K562 (cell line): ENCODE results near the gene FYB1. TPM values are rescaled to one million over a fixed set of nuclear protein-coding genes. Genes with fewer than 3 reads are reported as not detected.
A peak's percentile ranks its signal among the peaks of the same experiment; 100 is the strongest.

Experiments
- ADNP ChIP-seq: fragments of 200-800 bp; sonication (Bioruptor generic); IDR thresholded peaks from 2 replicates; pipeline ENCODE4 v1.6.1; 2016; ENCODE audit warnings: missing genetic modification characterization, missing compliant biosample characterization
- CSDE1 ChIP-seq, 2 experiments: fragments of 450-650 bp; IDR thresholded peaks; 2 replicates each; pipeline ENCODE4 v1.6.1; 2016; ENCODE audit warnings: mild to moderate bottlenecking in 1 of 2
- DMBX1 ChIP-seq: fragments of 250-450 bp; sonication (Bioruptor Pico); IDR thresholded peaks from 2 replicates; pipeline ENCODE4 v1.8.0; 2022; ENCODE audit warnings: inconsistent platforms, mild to moderate bottlenecking, moderate library complexity, borderline replicate concordance
- E2F3 ChIP-seq: fragments of 250-450 bp; sonication (Bioruptor Pico); IDR thresholded peaks from 2 replicates; pipeline ENCODE4 v1.4.0; 2020; ENCODE audit warnings: mild to moderate bottlenecking
- ELF2 ChIP-seq: fragments of 250-450 bp; sonication (Bioruptor Pico); IDR thresholded peaks from 2 replicates; pipeline ENCODE4 v1.5.0; 2021; ENCODE audit warnings: mild to moderate bottlenecking
- EP300 ChIP-seq: IDR thresholded peaks from 2 replicates; pipeline ENCODE4 v1.6.1; 2012; ENCODE audit warnings: low read length, improper control_type of control experiment
- GTF2A2 ChIP-seq: IDR thresholded peaks from 2 replicates; pipeline ENCODE4 v1.6.1; 2016; ENCODE audit warnings: mild to moderate bottlenecking, missing genetic modification characterization, missing compliant biosample characterization
- HIVEP1 ChIP-seq: fragments of 250-450 bp; sonication (Bioruptor Pico); IDR thresholded peaks from 2 replicates; pipeline ENCODE4 v1.4.0; 2020; ENCODE audit warnings: mild to moderate bottlenecking
- HOXB6 ChIP-seq: fragments of 250-450 bp; sonication (Bioruptor Pico); IDR thresholded peaks from 2 replicates; pipeline ENCODE4 v1.5.1; 2022; ENCODE audit warnings: mild to moderate bottlenecking, borderline replicate concordance
- IRF2 ChIP-seq: sonication (generic); formaldehyde crosslinking; IDR thresholded peaks from 2 replicates; pipeline ENCODE4 v1.8.1; 2022; ENCODE audit warnings: mild to moderate bottlenecking, missing genetic modification reagents
- KAT8 ChIP-seq: fragments of 450-650 bp; IDR thresholded peaks from 2 replicates; pipeline ENCODE4 v1.6.1; 2016; ENCODE audit warnings: low read depth, mild to moderate bottlenecking
- KLF16 ChIP-seq: IDR thresholded peaks from 2 replicates; pipeline ENCODE4 v1.6.1; 2016; ENCODE audit warnings: antibody characterized with exemption
- LARP7 ChIP-seq: fragments of 450-650 bp; IDR thresholded peaks from 2 replicates; pipeline ENCODE4 v1.6.1; 2016
- MED1 ChIP-seq: sonication (generic); formaldehyde crosslinking; IDR thresholded peaks from 2 replicates; pipeline ENCODE4 v1.8.1; 2023; ENCODE audit warnings: missing genetic modification reagents, borderline replicate concordance
- MTA2 ChIP-seq: fragments of 450-650 bp; IDR thresholded peaks from 2 replicates; pipeline ENCODE4 v1.6.1; 2016; ENCODE audit warnings: low read depth
- MTA3 ChIP-seq: fragments of 450-650 bp; formaldehyde crosslinking; IDR thresholded peaks from 2 replicates; pipeline ENCODE4 v1.6.1; 2017; ENCODE audit warnings: mild to moderate bottlenecking, borderline replicate concordance
- MYC ChIP-seq, 2 experiments: fragments of 250-450 bp in 1 of 2; sonication (Bioruptor Pico) in 1 of 2; IDR thresholded peaks; 2 replicates each; pipeline versions ENCODE4 v1.5.1 to v1.6.1; 2012 to 2021; ENCODE audit warnings: low read depth in 2 of 2, borderline replicate concordance in 1 of 2, improper control_type of control experiment in 1 of 2, low read length in 1 of 2, mild to moderate bottlenecking in 1 of 2, moderate library complexity in 1 of 2
- PTTG1 ChIP-seq: fragments of 450-650 bp; IDR thresholded peaks from 2 replicates; pipeline ENCODE4 v1.6.1; 2016; ENCODE audit warnings: low read depth, mild to moderate bottlenecking, missing genetic modification characterization, missing compliant biosample characterization
- RBBP5 ChIP-seq: fragments of 200-600 bp; sonication (generic); IDR thresholded peaks from 2 replicates; pipeline ENCODE4 v1.6.1; 2012; ENCODE audit warnings: borderline replicate concordance, mild to moderate bottlenecking, low read length, control low read depth, inconsistent platforms; ENCODE audit not compliant: insufficient read depth, poor library complexity, severe bottlenecking
- RCOR1 ChIP-seq, 2 experiments: IDR thresholded peaks; 2 replicates each; pipeline ENCODE4 v1.6.1; 2012; ENCODE audit warnings: low read depth in 2 of 2, low read length in 2 of 2, borderline replicate concordance in 1 of 2, improper control_type of control experiment in 1 of 2
- RNF219 ChIP-seq: fragments of 250-450 bp; sonication (Bioruptor Pico); IDR thresholded peaks from 2 replicates; pipeline ENCODE4 v1.5.0; 2022; ENCODE audit warnings: mild to moderate bottlenecking
- SIX5 ChIP-seq, 2 experiments: IDR thresholded peaks; 2 replicates each; pipeline ENCODE4 v1.6.1; 2011; ENCODE audit warnings: low read length in 2 of 2, borderline replicate concordance in 1 of 2, low read depth in 1 of 2, mild to moderate bottlenecking in 1 of 2, moderate library complexity in 1 of 2; ENCODE audit not compliant: insufficient read depth in 1 of 2
- SPI1 ChIP-seq: IDR thresholded peaks from 2 replicates; pipeline ENCODE4 v1.6.1; 2011; ENCODE audit warnings: low read depth, low read length, control low read depth, borderline replicate concordance
- SREBF1 ChIP-seq: fragments of 150-350 bp; IDR thresholded peaks from 2 replicates; pipeline ENCODE4 v1.6.1; 2014; ENCODE audit warnings: antibody characterized with exemption, low read depth, low read length, borderline replicate concordance
- TAL1 ChIP-seq: fragments of 450-650 bp; IDR thresholded peaks from 2 replicates; pipeline ENCODE4 v1.6.1; 2016; ENCODE audit warnings: mild to moderate bottlenecking
- ZFPM2 ChIP-seq: fragments of 250-450 bp; sonication (Bioruptor Pico); IDR thresholded peaks from 2 replicates; pipeline ENCODE4 v1.5.1; 2022; ENCODE audit warnings: mild to moderate bottlenecking
- ZNF639 ChIP-seq, 2 experiments: fragments of 200-800 bp in 1 of 2; sonication (Bioruptor generic) in 1 of 2; sonication (generic) in 1 of 2; formaldehyde crosslinking in 1 of 2; IDR thresholded peaks in 1 of 2; conservative IDR thresholded peaks in 1 of 2; 2 replicates each; pipeline versions ENCODE4 v1.5.0 to v1.6.1; 2016 to 2020; ENCODE audit warnings: missing compliant biosample characterization in 1 of 2, missing genetic modification characterization in 1 of 2, missing genetic modification reagents in 1 of 2
- ZNF717 ChIP-seq: fragments of 250-450 bp; sonication (Bioruptor Pico); IDR thresholded peaks from 2 replicates; pipeline ENCODE4 v1.5.0; 2021
- ZNF780A ChIP-seq: fragments of 250-450 bp; sonication (Bioruptor Pico); IDR thresholded peaks from 2 replicates; pipeline ENCODE4 v1.5.0; 2021; ENCODE audit warnings: mild to moderate bottlenecking
- ZSCAN29 ChIP-seq: fragments of 450-650 bp; IDR thresholded peaks from 2 replicates; pipeline ENCODE4 v1.6.1; 2017
- polyA plus RNA-seq, 8 experiments: library from polyadenylated mRNA; depleted of rRNA in 4 of 8; stranded (reverse) in 5 of 8; unstranded in 3 of 8; fragments of >200 nt; fragmentation: Nextera tagmentation in 2 of 8; fragmentation: Illumina TruSeq in 1 of 8; extraction: Ambion mirVana in 2 of 8; extraction: Trizol in 1 of 8; gene quantifications; 2 replicates each; pipeline versions ENCODE4 v1.2.1 to v1.2.3, GENCODE V29; 2011 to 2014; ENCODE audit warnings: inconsistent platforms in 1 of 8, missing spikeins in 1 of 8
- total RNA-seq, 7 experiments: library from RNA; depleted of rRNA in 6 of 7; stranded (reverse); fragments of >200 nt in 6 of 7; fragmentation: Illumina TruSeq in 2 of 7; extraction: Trizol in 2 of 7; gene quantifications; 2 replicates each; pipeline versions ENCODE4 v1.2.1 to v1.2.3, GENCODE V29; 2011 to 2021; ENCODE audit warnings: low replicate concordance in 1 of 7

Gene FYB1
- total and polyA plus RNA-seq, 9 of the 15 experiments (the other 6 are each of a cell fraction or from before 2014, with no cell fraction given): 4.7 to 31.5 (median 9.7) TPM

GRCh38 chr5:39117401-39117800, 102.0 kb downstream of the FYB1 start (continued):
- no peak for TF ChIP-seq ZNF639 (CRISPR knock-in tag; conservative IDR thresholded peaks at IDR 0.05 in 1 of 2, IDR thresholded peaks at IDR 0.05 in 1 of 2)
- TF ChIP-seq HOXB6: no peak
- TF ChIP-seq ZSCAN29: no peak
- TF ChIP-seq CSDE1 (IDR thresholded peaks at IDR 0.05): no peak
- TF ChIP-seq HIVEP1: no peak
- no peak for TF ChIP-seq ZNF780A (CRISPR knock-in tag)
- TF ChIP-seq MTA3: no peak
- TF ChIP-seq IRF2 (CRISPR knock-in tag): no peak
- TF ChIP-seq DMBX1 (CRISPR knock-in tag): no peak
- TF ChIP-seq E2F3 (CRISPR knock-in tag): no peak
- no peak for TF ChIP-seq RBBP5
- no peak for TF ChIP-seq SPI1
- no peak for TF ChIP-seq PTTG1 (tag)
- peak in 1 of 2 experiments; percentile 81; a peak in 3 of 4 replicates for TF ChIP-seq RCOR1 (IDR thresholded peaks at IDR 0.05; ENCODE audit: borderline replicate concordance in 1 of 2, low read depth in 2 of 2, low read length in 2 of 2)
- TF ChIP-seq ZFPM2 (CRISPR knock-in tag): no peak
- TF ChIP-seq KLF16: peak; percentile 74; the same call in 1 of the 2 replicates
- TF ChIP-seq ELF2 (CRISPR knock-in tag): no peak
- TF ChIP-seq TAL1: peak; percentile 84
- TF ChIP-seq ADNP (tag): no peak
- TF ChIP-seq MED1 (CRISPR knock-in tag): no peak
- peak; percentile 92 for TF ChIP-seq EP300
- TF ChIP-seq ZNF717 (CRISPR knock-in tag): no peak
- TF ChIP-seq MYC (IDR thresholded peaks at IDR 0.05; ENCODE audit: low read depth, low read length): no peak
- TF ChIP-seq MYC (CRISPR knock-in tag; IDR thresholded peaks at IDR 0.05; ENCODE audit: borderline replicate concordance, low read depth): no peak
- no peak for TF ChIP-seq RNF219 (CRISPR knock-in tag)
- TF ChIP-seq SIX5 (IDR thresholded peaks at IDR 0.05; ENCODE audit: borderline replicate concordance in 1 of 2, insufficient read depth in 1 of 2, low read depth in 1 of 2, low read length in 2 of 2): no peak
- no peak for TF ChIP-seq LARP7
- TF ChIP-seq KAT8: no peak
- no peak for TF ChIP-seq GTF2A2
- TF ChIP-seq MTA2: peak; percentile 77
- TF ChIP-seq SREBF1: no peak
